Thyroid gland (tissue), 4 donors: Measurements from ENCODE around the gene MEPCE.
"Not testable (repeated sequence)": the region's sequence is repeated elsewhere in the genome, so short reads cannot be mapped to it uniquely, and the experiment has no call there.

Experiments used
- POLR2A ChIP-seq, 2 donors: fragments of 450-650 bp; IDR thresholded peaks; one replicate each; pipeline ENCODE4 v1.6.1; 2017; ENCODE audit warnings: antibody characterized with exemption in 2 of 2, mild to moderate bottlenecking in 2 of 2, moderate library complexity in 1 of 2
- TF ChIP-seq, protein P1 (sequence below), 6 experiments: fragments of 200-600 bp in 3 of 6; fragments of 450-650 bp in 3 of 6; sonication (generic) in 3 of 6; IDR thresholded peaks; one replicate each; pipeline ENCODE4 v1.5.1; 2016 to 2019; ENCODE audit warnings: antibody characterized with exemption in 6 of 6, mild to moderate bottlenecking in 2 of 6, inconsistent platforms in 1 of 6, moderate library complexity in 1 of 6

DNA sequence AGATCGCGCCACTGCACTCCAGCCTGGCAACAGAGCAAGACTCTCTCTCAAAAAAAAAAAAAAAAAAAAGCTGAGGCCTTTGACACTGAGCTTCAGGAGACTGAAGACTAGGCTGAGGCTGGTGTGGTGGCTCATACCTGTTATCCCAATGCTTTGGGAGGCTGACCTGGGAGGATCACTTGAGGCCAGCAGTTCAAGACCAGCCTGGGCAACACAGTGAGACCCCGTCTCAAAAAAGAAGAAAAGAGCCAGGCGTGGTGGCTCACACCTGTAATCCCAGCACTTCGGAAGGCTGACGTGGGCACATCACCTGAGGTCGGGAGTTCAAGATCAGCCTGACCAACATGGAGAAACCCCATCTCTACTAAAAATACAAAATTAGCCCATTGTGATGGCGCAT lies 17.7 kb downstream of the MEPCE start:
- TF ChIP-seq, protein P1, sequence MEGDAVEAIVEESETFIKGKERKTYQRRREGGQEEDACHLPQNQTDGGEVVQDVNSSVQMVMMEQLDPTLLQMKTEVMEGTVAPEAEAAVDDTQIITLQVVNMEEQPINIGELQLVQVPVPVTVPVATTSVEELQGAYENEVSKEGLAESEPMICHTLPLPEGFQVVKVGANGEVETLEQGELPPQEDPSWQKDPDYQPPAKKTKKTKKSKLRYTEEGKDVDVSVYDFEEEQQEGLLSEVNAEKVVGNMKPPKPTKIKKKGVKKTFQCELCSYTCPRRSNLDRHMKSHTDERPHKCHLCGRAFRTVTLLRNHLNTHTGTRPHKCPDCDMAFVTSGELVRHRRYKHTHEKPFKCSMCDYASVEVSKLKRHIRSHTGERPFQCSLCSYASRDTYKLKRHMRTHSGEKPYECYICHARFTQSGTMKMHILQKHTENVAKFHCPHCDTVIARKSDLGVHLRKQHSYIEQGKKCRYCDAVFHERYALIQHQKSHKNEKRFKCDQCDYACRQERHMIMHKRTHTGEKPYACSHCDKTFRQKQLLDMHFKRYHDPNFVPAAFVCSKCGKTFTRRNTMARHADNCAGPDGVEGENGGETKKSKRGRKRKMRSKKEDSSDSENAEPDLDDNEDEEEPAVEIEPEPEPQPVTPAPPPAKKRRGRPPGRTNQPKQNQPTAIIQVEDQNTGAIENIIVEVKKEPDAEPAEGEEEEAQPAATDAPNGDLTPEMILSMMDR (IDR thresholded peaks at IDR 0.05), result not testable (repeated sequence)
- not testable (repeated sequence) for TF ChIP-seq POLR2A (IDR thresholded peaks at IDR 0.05)
